Measurements from ENCODE around the gene KCNK5. TPM values are rescaled to one million over a fixed set of nuclear protein-coding genes. Genes with fewer than 3 reads are reported as not detected.

The KCNK5 gene
- total and polyA plus RNA-seq, 2 donors (not counting 3 experiments of a cell fraction or from before 2014, with no cell fraction given) = not detected

- CTCF ChIA-PET = interaction anchor here (1.2 kb wide), 1 partner anchor 32 kb away, joined by 3 read pairs; no protein-coding TSS in a partner anchor
- no peak for TF ChIP-seq GATA2 (IDR thresholded peaks at IDR 0.05; ENCODE audit: insufficient read depth, insufficient read length, low read depth, low read length)
- TF ChIP-seq JUN (IDR thresholded peaks at IDR 0.05; ENCODE audit: borderline replicate concordance, insufficient read depth, insufficient read length, low read depth) = no peak
- TF ChIP-seq CTCF (IDR thresholded peaks at IDR 0.05; ENCODE audit: extremely low read depth in 1 of 2, insufficient read depth in 1 of 2, low read depth in 1 of 2, low read length in 2 of 2) = no peak
- no peak for TF ChIP-seq MAX (IDR thresholded peaks at IDR 0.05; ENCODE audit: insufficient read depth, insufficient read length)
- Histone ChIP-seq H3K9me1 (replicated peaks; ENCODE audit: control insufficient read depth, extremely low read depth, insufficient read depth, low read length) (no peaks in the 10 kb centered on the region), H3K4me1 (ENCODE audit: control insufficient read depth, extremely low read depth, insufficient read depth, low read length) (no peaks in the 10 kb centered on the region), H3K4me3 (replicated peaks in 1 of 3; ENCODE audit: insufficient read depth in 1 of 3, low read depth in 1 of 3, low read length in 3 of 3) (no peak overlapping the region), H3K9me3 (replicated peaks; ENCODE audit: control insufficient read depth, insufficient read depth, low read length) (no peaks in the 10 kb centered on the region), H3K4me2 (ENCODE audit: insufficient read depth, low read length) (no peak overlapping the region), H3K79me2 (ENCODE audit: control insufficient read depth, insufficient read depth, low read length) (no peaks in the 10 kb centered on the region), H3K36me3 (ENCODE audit: control insufficient read depth in 2 of 2, extremely low read depth in 1 of 2, insufficient read depth in 2 of 2, low read length in 2 of 2) (no peaks in the 10 kb centered on the region), H3K27me3 (ENCODE audit: control insufficient read depth in 2 of 2, insufficient read depth in 2 of 2, low read length in 2 of 2) (no peaks in the 10 kb centered on the region), H2AFZ (ENCODE audit: low read depth, low read length) (no peak overlapping the region), H3K27ac (ENCODE audit: insufficient read depth, low read depth, low read length) (no peak overlapping the region), H3K9ac (replicated peaks; ENCODE audit: extremely low read depth, insufficient read depth, low read length) (no peak overlapping the region), H4K20me1 (replicated peaks; ENCODE audit: control insufficient read depth, extremely low read depth, insufficient read depth, low read length) (no peaks in the 10 kb centered on the region)
- no TSS peak for BruUV-seq (replicated peaks)
- dilution Hi-C loops (cut with MboI; ENCODE audit: extremely low pct_ligation_motif_present, low sequenced_read_pairs) = no loop called here
- POLR2A ChIA-PET = no interaction called here
- intact Hi-C loops (cut with micrococcal nuclease) = no loop called here
- FAIRE-seq = no peak
- no peak for DNase-seq (ENCODE audit: low read depth, low spot score)
Measured at GRCh38 chr6:39200498-39201020, 28.7 kb downstream of the KCNK5 start.

GRCh38 chr6:39199976-39200375 lies 29.3 kb downstream of the KCNK5 start:
- BruUV-seq (replicated peaks) = no TSS peak
- Histone ChIP-seq H3K4me1 (ENCODE audit: control insufficient read depth, extremely low read depth, insufficient read depth, low read length) (no peaks in the 10 kb centered on the region), H3K4me3 (replicated peaks in 1 of 3; ENCODE audit: insufficient read depth in 1 of 3, low read depth in 1 of 3, low read length in 3 of 3) (no peak overlapping the region), H3K9me1 (replicated peaks; ENCODE audit: control insufficient read depth, extremely low read depth, insufficient read depth, low read length) (no peaks in the 10 kb centered on the region), H3K79me2 (ENCODE audit: control insufficient read depth, insufficient read depth, low read length) (no peaks in the 10 kb centered on the region), H2AFZ (ENCODE audit: low read depth, low read length) (no peak overlapping the region), H4K20me1 (replicated peaks; ENCODE audit: control insufficient read depth, extremely low read depth, insufficient read depth, low read length) (no peaks in the 10 kb centered on the region), H3K9me3 (replicated peaks; ENCODE audit: control insufficient read depth, insufficient read depth, low read length) (no peaks in the 10 kb centered on the region), H3K36me3 (ENCODE audit: control insufficient read depth in 2 of 2, extremely low read depth in 1 of 2, insufficient read depth in 2 of 2, low read length in 2 of 2) (no peaks in the 10 kb centered on the region), H3K27me3 (ENCODE audit: control insufficient read depth in 2 of 2, insufficient read depth in 2 of 2, low read length in 2 of 2) (no peaks in the 10 kb centered on the region), H3K9ac (replicated peaks; ENCODE audit: extremely low read depth, insufficient read depth, low read length) (no peak overlapping the region), H3K27ac (ENCODE audit: insufficient read depth, low read depth, low read length) (no peak overlapping the region), H3K4me2 (ENCODE audit: insufficient read depth, low read length) (no peak overlapping the region)
- dilution Hi-C loops (cut with MboI; ENCODE audit: extremely low pct_ligation_motif_present, low sequenced_read_pairs) (no loop called here), intact Hi-C loops (cut with micrococcal nuclease) (no loop called here)
- ChIA-PET CTCF (no interaction called here), POLR2A (no interaction called here)
- FAIRE-seq (no peak), DNase-seq (ENCODE audit: low read depth, low spot score) (no peak)
- no peak for TF ChIP-seq EZH2 (IDR thresholded peaks at IDR 0.05; ENCODE audit: borderline replicate concordance, low read depth, low read length, severe bottlenecking)
- no peak for TF ChIP-seq MYC (IDR thresholded peaks at IDR 0.05; ENCODE audit: low read depth, low read length)
- no peak for TF ChIP-seq POLR2AphosphoS5 (IDR thresholded peaks at IDR 0.05; ENCODE audit: insufficient read depth, low read depth, low read length)
